Smooth muscle cell (in vitro differentiated cells): Measurements from ENCODE around the gene CPT1B. TPM values are rescaled to one million over a fixed set of nuclear protein-coding genes. Genes with fewer than 3 reads are reported as not detected.

Experiments
- DNase-seq: peaks from one replicate; lab custom pipeline; 2025; ENCODE audit not compliant: unreplicated experiment; lab: John Stamatoyannopoulos, UW
- H2AFZ ChIP-seq: fragments of 200-600 bp; sonication (generic); 2 replicates; pipeline ENCODE4 v1.6.0; 2016; ENCODE audit warnings: antibody characterized with exemption, low read depth, mild to moderate bottlenecking
- H3F3A ChIP-seq: fragments of 200-600 bp; sonication (generic); 2 replicates; pipeline ENCODE4 v1.6.0; 2017; ENCODE audit warnings: antibody characterized with exemption, low read depth
- H3K27ac ChIP-seq: fragments of 200-600 bp; sonication (generic); 2 replicates; pipeline ENCODE4 v1.5.1; 2016; ENCODE audit warnings: low read depth, mild to moderate bottlenecking
- H3K27me3 ChIP-seq: fragments of 200-600 bp; sonication (generic); 2 replicates; pipeline ENCODE4 v1.6.1; 2016; ENCODE audit warnings: low read depth, mild to moderate bottlenecking
- H3K36me3 ChIP-seq: fragments of 200-600 bp; sonication (generic); 2 replicates; pipeline ENCODE4 v1.5.1; 2016; ENCODE audit warnings: low read depth
- H3K4me1 ChIP-seq: fragments of 200-600 bp; sonication (generic); 2 replicates; pipeline ENCODE4 v1.5.1; 2016; ENCODE audit warnings: low read depth
- H3K4me2 ChIP-seq: fragments of 200-600 bp; sonication (generic); 2 replicates; pipeline ENCODE4 v1.6.0; 2016; ENCODE audit warnings: mild to moderate bottlenecking
- H3K4me3 ChIP-seq: fragments of 200-600 bp; sonication (generic); 2 replicates; pipeline ENCODE4 v1.5.1; 2016; ENCODE audit warnings: mild to moderate bottlenecking
- H3K79me2 ChIP-seq: fragments of 200-600 bp; sonication (generic); 2 replicates; pipeline ENCODE4 v1.6.0; 2016; ENCODE audit warnings: low read depth, mild to moderate bottlenecking
- H3K9ac ChIP-seq: fragments of 200-600 bp; sonication (generic); 2 replicates; pipeline ENCODE4 v1.6.0; 2016; ENCODE audit warnings: low read depth
- H3K9me3 ChIP-seq: fragments of 200-600 bp; sonication (generic); replicated peaks from 2 replicates; pipeline ENCODE4 v1.5.1; 2016; ENCODE audit warnings: low read depth
- H4K20me1 ChIP-seq: fragments of 200-600 bp; sonication (generic); 2 replicates; pipeline ENCODE4 v1.6.0; 2016; ENCODE audit warnings: low read depth
- WGBS: methylation state at CpG from one replicate; pipeline ENCODE4 v1.1.7; 2016; ENCODE audit warnings: low lambda C conversion rate; 5-methylcytosine and 5-hydroxymethylcytosine counted together
- polyA plus RNA-seq: library from polyadenylated mRNA; unstranded; fragments of >200 nt; fragmentation: Nextera tagmentation; extraction: Ambion mirVana; gene quantifications from 2 replicates; pipeline ENCODE4 v1.2.1, GENCODE V29; 2016
- total RNA-seq: library from RNA; depleted of rRNA; stranded (reverse); fragments of >200 nt; gene quantifications from 2 replicates; pipeline ENCODE4 v1.2.3, GENCODE V29; 2014
- TF ChIP-seq, protein P1 (sequence below): fragments of 200-600 bp; sonication (generic); IDR thresholded peaks from 2 replicates; pipeline ENCODE4 v1.5.1; 2017; ENCODE audit warnings: borderline replicate concordance, mild to moderate bottlenecking, antibody characterized with exemption; ENCODE audit not compliant: insufficient read depth, poor library complexity, severe bottlenecking

The CPT1B gene
- total and polyA plus RNA-seq, 2 experiments from 2014 or later = 19.3 to 20.7 TPM

DNA sequence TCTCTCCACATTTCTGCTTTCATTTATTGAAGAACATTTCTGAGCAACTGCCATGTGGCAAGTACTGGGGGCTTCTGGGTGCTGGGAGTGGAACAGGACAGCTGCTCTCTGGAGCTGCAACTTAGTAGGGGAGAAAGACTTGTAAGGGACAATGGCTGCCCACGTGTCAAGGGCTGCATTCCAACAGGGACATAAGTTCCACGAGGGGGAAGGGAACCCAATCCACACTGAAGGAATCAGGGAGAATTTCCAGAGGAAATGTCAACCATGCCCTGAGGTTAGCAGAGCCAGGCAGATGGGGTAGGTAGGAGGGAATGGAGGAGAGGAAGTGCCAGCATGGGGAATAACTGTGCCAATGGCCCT lies 24.1 kb upstream of the CPT1B start:
- DNase-seq = no peak
- Histone ChIP-seq H2AFZ (no peak overlapping the region), H3K36me3 (no peaks in the 10 kb centered on the region), H3K79me2 (no peaks in the 10 kb centered on the region), H3K4me3 (no peak overlapping the region), H3F3A (no peaks in the 10 kb centered on the region), H3K4me2 (no peak overlapping the region), H3K9ac (no peak overlapping the region), H3K27me3 (peaks cover 64% of the 10 kb centered on the region), H3K4me1 (peaks cover 5% of the 10 kb centered on the region), H3K9me3 (no peaks in the 10 kb centered on the region), H4K20me1 (no peaks in the 10 kb centered on the region), H3K27ac (no peak overlapping the region)
- WGBS = 48% methylated on average over 2 of the region's 2 CpGs
- TF ChIP-seq, protein P1, sequence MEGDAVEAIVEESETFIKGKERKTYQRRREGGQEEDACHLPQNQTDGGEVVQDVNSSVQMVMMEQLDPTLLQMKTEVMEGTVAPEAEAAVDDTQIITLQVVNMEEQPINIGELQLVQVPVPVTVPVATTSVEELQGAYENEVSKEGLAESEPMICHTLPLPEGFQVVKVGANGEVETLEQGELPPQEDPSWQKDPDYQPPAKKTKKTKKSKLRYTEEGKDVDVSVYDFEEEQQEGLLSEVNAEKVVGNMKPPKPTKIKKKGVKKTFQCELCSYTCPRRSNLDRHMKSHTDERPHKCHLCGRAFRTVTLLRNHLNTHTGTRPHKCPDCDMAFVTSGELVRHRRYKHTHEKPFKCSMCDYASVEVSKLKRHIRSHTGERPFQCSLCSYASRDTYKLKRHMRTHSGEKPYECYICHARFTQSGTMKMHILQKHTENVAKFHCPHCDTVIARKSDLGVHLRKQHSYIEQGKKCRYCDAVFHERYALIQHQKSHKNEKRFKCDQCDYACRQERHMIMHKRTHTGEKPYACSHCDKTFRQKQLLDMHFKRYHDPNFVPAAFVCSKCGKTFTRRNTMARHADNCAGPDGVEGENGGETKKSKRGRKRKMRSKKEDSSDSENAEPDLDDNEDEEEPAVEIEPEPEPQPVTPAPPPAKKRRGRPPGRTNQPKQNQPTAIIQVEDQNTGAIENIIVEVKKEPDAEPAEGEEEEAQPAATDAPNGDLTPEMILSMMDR = no peak

DNA sequence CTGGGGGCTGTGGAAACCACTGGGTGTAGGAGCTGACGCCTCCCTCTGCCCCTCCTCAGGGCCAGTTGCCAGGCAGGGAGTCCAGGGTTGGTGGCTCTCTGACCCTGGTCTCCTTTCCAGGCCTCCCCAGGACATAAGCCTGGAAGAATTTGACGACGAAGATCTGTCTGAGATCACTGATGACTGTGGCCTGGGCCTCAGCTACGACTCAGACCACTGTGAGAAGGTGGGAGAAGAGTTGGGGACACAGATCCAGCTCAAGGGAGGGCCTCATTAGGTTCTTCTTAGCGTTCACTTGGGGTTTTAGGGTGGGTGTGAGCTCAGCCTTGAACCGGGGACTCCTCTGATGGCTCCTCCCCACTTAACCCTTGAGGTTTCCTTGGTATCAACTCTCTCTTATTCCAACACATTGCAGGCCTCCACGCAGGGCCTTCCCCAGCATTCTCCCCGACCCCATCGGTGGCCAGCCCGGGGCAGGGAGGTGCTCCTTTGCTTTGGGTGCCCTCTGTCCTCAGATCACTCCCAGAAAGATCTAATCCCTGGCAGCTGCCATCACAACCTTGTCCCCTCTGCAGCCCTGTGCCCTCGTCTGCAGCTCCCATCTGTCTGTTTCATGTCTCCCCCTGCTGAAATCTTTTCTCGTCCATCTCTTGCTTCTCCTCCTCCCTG lies 23.6 kb upstream of the CPT1B start:
- Histone ChIP-seq H3K27me3 (peaks cover 59% of the 10 kb centered on the region), H3K4me1 (peaks cover 5% of the 10 kb centered on the region), H3K4me3 (no peak overlapping the region), H3K36me3 (no peaks in the 10 kb centered on the region), H3F3A (no peaks in the 10 kb centered on the region), H3K79me2 (no peaks in the 10 kb centered on the region), H3K9ac (no peak overlapping the region), H2AFZ (no peak overlapping the region), H4K20me1 (no peaks in the 10 kb centered on the region), H3K27ac (no peak overlapping the region), H3K9me3 (no peaks in the 10 kb centered on the region), H3K4me2 (no peak overlapping the region)
- TF ChIP-seq, protein P1 = no peak
- 56% methylated on average over 12 of the region's 12 CpGs for WGBS
- DNase-seq = no peak

DNA sequence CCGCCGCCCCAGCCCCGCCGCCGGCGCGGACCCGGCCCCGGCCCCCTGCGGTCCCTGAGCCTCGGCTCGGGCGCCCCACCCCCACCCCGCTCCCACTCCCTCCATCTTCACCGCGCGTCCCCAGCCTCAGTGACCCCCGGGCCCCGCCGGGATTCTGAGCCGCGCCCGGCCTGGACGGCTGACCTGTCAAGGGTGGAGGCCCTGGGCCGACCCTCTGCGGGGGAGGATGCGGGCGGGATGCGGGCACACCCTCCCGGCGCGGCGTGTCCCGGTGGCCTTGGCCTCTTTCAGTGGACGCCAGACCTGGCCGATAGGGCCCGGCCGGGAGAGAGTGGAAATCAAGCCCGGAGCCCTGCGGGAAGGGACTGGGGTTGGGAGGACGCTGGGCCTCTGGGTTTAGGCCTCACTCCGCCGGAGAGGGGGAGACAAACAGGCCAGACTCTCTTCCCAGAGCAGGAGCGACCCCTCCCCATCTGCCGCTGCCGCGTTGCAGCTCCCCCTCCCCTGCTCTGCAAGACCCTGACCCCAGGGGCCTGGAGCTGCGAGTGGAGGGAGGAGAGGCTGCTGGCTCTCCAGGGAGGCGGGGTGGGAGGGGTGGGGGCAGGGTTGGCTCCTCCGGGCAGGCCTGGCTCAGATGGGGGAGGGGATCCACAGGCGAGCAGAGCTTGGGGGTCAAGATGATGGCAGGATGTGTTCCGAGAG lies 22.9 kb upstream of the CPT1B start:
- Histone ChIP-seq H3K79me2 (no peaks in the 10 kb centered on the region), H3K4me2 (peak overlapping the region; percentile 88), H2AFZ (no peak overlapping the region), H4K20me1 (no peaks in the 10 kb centered on the region), H3K36me3 (no peaks in the 10 kb centered on the region), H3K4me1 (peaks cover 5% of the 10 kb centered on the region), H3K9ac (no peak overlapping the region), H3K4me3 (peak overlapping the region; percentile 39), H3K9me3 (no peaks in the 10 kb centered on the region), H3K27ac (no peak overlapping the region), H3K27me3 (peaks cover 56% of the 10 kb centered on the region), H3F3A (no peaks in the 10 kb centered on the region)
- TF ChIP-seq, protein P1 = no peak
- WGBS = 17% methylated on average over 15 of the region's 52 CpGs
- no peak for DNase-seq
